Measurements from ENCODE around the gene HSF5.

The HSF5 gene

DNA sequence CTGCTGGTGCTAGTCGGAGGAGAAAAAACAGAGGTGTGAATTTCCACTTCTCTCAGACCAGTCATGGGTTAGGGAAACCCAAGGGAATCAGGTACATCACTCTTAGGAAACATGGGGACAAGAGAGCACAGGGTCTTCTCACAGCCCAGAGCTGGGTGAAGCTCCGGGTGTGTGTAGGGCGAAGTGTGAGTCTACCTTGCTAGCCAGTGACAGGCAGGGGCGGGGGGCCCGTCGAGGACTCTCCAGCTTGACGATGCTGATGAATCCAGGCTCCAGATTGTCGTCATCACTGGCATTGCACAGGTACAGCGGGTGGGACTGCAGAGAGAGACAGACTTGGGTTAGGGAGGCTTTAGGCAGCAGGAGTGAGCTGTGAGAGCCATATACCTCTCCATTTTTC is 117.5 kb downstream of the HSF5 start:
- no peak for DNase-seq (ENCODE audit: low read depth)
- TF ChIP-seq MYC (IDR thresholded peaks at IDR 0.05; ENCODE audit: low read depth, low read length) = no peak
- TF ChIP-seq, protein P1, sequence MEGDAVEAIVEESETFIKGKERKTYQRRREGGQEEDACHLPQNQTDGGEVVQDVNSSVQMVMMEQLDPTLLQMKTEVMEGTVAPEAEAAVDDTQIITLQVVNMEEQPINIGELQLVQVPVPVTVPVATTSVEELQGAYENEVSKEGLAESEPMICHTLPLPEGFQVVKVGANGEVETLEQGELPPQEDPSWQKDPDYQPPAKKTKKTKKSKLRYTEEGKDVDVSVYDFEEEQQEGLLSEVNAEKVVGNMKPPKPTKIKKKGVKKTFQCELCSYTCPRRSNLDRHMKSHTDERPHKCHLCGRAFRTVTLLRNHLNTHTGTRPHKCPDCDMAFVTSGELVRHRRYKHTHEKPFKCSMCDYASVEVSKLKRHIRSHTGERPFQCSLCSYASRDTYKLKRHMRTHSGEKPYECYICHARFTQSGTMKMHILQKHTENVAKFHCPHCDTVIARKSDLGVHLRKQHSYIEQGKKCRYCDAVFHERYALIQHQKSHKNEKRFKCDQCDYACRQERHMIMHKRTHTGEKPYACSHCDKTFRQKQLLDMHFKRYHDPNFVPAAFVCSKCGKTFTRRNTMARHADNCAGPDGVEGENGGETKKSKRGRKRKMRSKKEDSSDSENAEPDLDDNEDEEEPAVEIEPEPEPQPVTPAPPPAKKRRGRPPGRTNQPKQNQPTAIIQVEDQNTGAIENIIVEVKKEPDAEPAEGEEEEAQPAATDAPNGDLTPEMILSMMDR (IDR thresholded peaks at IDR 0.05; ENCODE audit: low read depth, low read length) = no peak
- TF ChIP-seq POLR2A (IDR thresholded peaks at IDR 0.05; ENCODE audit: extremely low read depth, insufficient read length) = no peak
- TF ChIP-seq, protein P2, sequence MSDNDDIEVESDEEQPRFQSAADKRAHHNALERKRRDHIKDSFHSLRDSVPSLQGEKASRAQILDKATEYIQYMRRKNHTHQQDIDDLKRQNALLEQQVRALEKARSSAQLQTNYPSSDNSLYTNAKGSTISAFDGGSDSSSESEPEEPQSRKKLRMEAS (IDR thresholded peaks at IDR 0.05; ENCODE audit: low read depth, low read length) = no peak
- no peak overlapping the region for H3K4me3 ChIP-seq (ENCODE audit: low read depth, low read length)

DNA sequence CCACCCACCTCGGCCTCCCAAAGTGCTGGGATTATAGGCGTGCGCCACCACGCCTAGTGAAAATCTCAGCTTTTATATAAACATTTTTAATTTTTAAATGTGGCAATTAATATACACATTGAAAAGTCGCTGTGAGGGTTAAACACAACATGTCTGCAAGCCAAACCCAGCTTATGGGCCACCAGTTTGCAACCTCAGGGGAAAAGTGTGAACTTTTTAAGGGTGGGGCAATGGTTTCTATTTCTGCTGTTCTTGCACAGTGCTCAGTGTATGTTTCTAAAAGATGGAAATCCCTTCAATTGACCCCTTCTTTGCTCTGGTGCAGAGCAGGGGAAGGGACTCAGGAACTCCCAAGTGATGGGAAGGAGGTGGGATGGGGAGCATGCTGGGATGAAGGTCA is 117.9 kb downstream of the HSF5 start:
- no peak overlapping the region for H3K4me3 ChIP-seq (ENCODE audit: low read depth, low read length)
- no peak for DNase-seq (ENCODE audit: low read depth)
- TF ChIP-seq MYC (IDR thresholded peaks at IDR 0.05; ENCODE audit: low read depth, low read length) (no peak), POLR2A (IDR thresholded peaks at IDR 0.05; ENCODE audit: extremely low read depth, insufficient read length) (no peak)
- TF ChIP-seq, protein P1 (IDR thresholded peaks at IDR 0.05; ENCODE audit: low read depth, low read length) = no peak

Data from NB4 (cell line).